Stimulated activated CD4-positive, alpha-beta T cell treated with anti-CD3 and anti-CD28 coated beads, Interleukin-1b, Interleukin-23, amount 100 ng/mL, for 48 hours (primary cell): ENCODE measurements around the gene TTLL12.

ENCODE experiments used
- DNase-seq: peaks from one replicate; pipeline ENCODE4 v3.0.0-alpha.2; 2020

Gene TTLL12

GRCh38 chr22:43213051-43213450 is 26.1 kb upstream of the TTLL12 start:
- DNase-seq: no peak

GRCh38 chr22:43212434-43212952 is 25.6 kb upstream of the TTLL12 start:
- no peak for DNase-seq

GRCh38 chr22:43211941-43212433 is 25.1 kb upstream of the TTLL12 start:
- no peak for DNase-seq

GRCh38 chr22:43210631-43211515 is 23.9 kb upstream of the TTLL12 start:
- DNase-seq: no peak

- no peak for DNase-seq
These were observed 23.0 kb upstream of the TTLL12 start for GRCh38 chr22:43209971-43210370.

- no peak for DNase-seq
These were observed 22.6 kb upstream of the TTLL12 start for GRCh38 chr22:43209523-43209890.

GRCh38 chr22:43208703-43209522 is 22.0 kb upstream of the TTLL12 start:
- DNase-seq: no peak

- DNase-seq: no peak
These were observed 21.1 kb upstream of the TTLL12 start for GRCh38 chr22:43207849-43208702.

GRCh38 chr22:43207386-43207785 is 20.5 kb upstream of the TTLL12 start:
- no peak for DNase-seq

GRCh38 chr22:43206509-43207161 is 19.7 kb upstream of the TTLL12 start:
- DNase-seq: no peak

- no peak for DNase-seq
These were observed 19.0 kb upstream of the TTLL12 start for GRCh38 chr22:43205748-43206508.

GRCh38 chr22:43205261-43205691 is 18.3 kb upstream of the TTLL12 start:
- DNase-seq: no peak

- DNase-seq: no peak
These were observed 16.6 kb upstream of the TTLL12 start for GRCh38 chr22:43203471-43203981.

GRCh38 chr22:43202756-43203410 is 15.9 kb upstream of the TTLL12 start:
- DNase-seq: no peak

GRCh38 chr22:43202326-43202725 is 15.4 kb upstream of the TTLL12 start:
- no peak for DNase-seq

- no peak for DNase-seq
These were observed 14.7 kb upstream of the TTLL12 start for GRCh38 chr22:43201486-43202219.

- no peak for DNase-seq
These were observed 13.6 kb upstream of the TTLL12 start for GRCh38 chr22:43200555-43200954.

GRCh38 chr22:43200031-43200430 is 13.1 kb upstream of the TTLL12 start:
- DNase-seq: no peak

- no peak for DNase-seq
These were observed 12.6 kb upstream of the TTLL12 start for GRCh38 chr22:43199541-43199940.

GRCh38 chr22:43198936-43199335 is 12.0 kb upstream of the TTLL12 start:
- no peak for DNase-seq
